Psoas muscle (tissue), 8 donors: ENCODE measurements around the gene CASP1. TPM values are rescaled to one million over a fixed set of nuclear protein-coding genes. Genes with fewer than 3 reads are reported as not detected.

Experiments
- ATAC-seq, 4 donors: fragments of 200-7000 bp; cut with Tn5 transposase; one replicate each; pipeline ENCODE4 v1.9.1; 2020; ENCODE audit warnings: moderate library complexity in 3 of 4, mild to moderate bottlenecking in 2 of 4
- DNase-seq, 2 donors: peaks; one replicate each; pipeline ENCODE4 v3.0.0-alpha.2; 2020
- H3K27ac ChIP-seq: fragments of 200-600 bp; one replicate; pipeline ENCODE4 v1.8.0; 2022
- H3K27me3 ChIP-seq, 3 donors: fragments of 200-600 bp in 1 of 3; one replicate each; pipeline versions ENCODE4 v1.6.1 to v1.8.0; 2013 to 2022; ENCODE audit warnings: low read length in 2 of 3, mild to moderate bottlenecking in 2 of 3, moderate library complexity in 1 of 3; ENCODE audit not compliant: insufficient read depth in 3 of 3
- H3K36me3 ChIP-seq, 2 donors: fragments of 200-600 bp in 1 of 2; one replicate each; pipeline versions ENCODE4 v1.6.1 to v1.8.0; 2013 to 2022; ENCODE audit warnings: low read depth in 1 of 2, mild to moderate bottlenecking in 1 of 2, moderate library complexity in 1 of 2; ENCODE audit not compliant: insufficient read depth in 1 of 2
- H3K4me1 ChIP-seq: fragments of 200-600 bp; one replicate; pipeline ENCODE4 v1.8.0; 2022
- H3K4me3 ChIP-seq: fragments of 200-600 bp; one replicate; pipeline ENCODE4 v1.8.0; 2022; ENCODE audit warnings: mild to moderate bottlenecking
- H3K9me3 ChIP-seq: fragments of 200-600 bp; one replicate; pipeline ENCODE4 v1.8.0; 2022
- WGBS, 3 donors: extraction: QIAGEN DNeasy Blood & Tissue Kit; methylation state at CpG; one replicate each; pipeline versions ENCODE4 v1.1.6 to v1.1.7; 2013; 5-methylcytosine and 5-hydroxymethylcytosine counted together
- intact Hi-C, 2 donors: fragments of 100-400 bp; cut with DNase I; formaldehyde crosslinking; loops; one replicate each; pipeline versions ENCODE4 v1.11.0 to v1.14.2; 2022
- polyA plus RNA-seq, 3 donors: library from polyadenylated mRNA; stranded (reverse); fragments of 200-250 nt; gene quantifications; one replicate each; pipeline ENCODE4 v1.2.3, GENCODE V29; 2013
- total RNA-seq, 4 donors: library from RNA; stranded (reverse); fragmentation: NEBNext Ultra II Directional in 2 of 4; extraction: Animal tissue kit (Norgen Biotek cat#: 25700) in 2 of 4; gene quantifications; one replicate each; pipeline versions ENCODE4 v1.2.1 to v1.2.4, GENCODE V29; 2021 to 2023
- TF ChIP-seq, protein P1 (sequence below): fragments of 200-600 bp; IDR thresholded peaks from one replicate; pipeline ENCODE4 v1.8.0; 2022; ENCODE audit warnings: antibody characterized with exemption
- donor health status: healthy with polysubstance abuse.
- donor health status: DM: no; HTN: no; CAD: no; lungs with moderate emphysema.
- donor health status: Bipolar disorder and iron deficiency.
- donor health status: healthy.
- donor health status: DM: yes; HTN: yes; CAD: no.
- donor health status: DM: no; HTN: no; CAD: no.
- donor health status: DM: no; HTN: no; CAD: no.
- donor health status: DM: yes; HTN: yes; CAD: no.

The CASP1 gene
- total and polyA plus RNA-seq, 7 donors: 1.6 to 10.2 (median 3.3) TPM

DNA sequence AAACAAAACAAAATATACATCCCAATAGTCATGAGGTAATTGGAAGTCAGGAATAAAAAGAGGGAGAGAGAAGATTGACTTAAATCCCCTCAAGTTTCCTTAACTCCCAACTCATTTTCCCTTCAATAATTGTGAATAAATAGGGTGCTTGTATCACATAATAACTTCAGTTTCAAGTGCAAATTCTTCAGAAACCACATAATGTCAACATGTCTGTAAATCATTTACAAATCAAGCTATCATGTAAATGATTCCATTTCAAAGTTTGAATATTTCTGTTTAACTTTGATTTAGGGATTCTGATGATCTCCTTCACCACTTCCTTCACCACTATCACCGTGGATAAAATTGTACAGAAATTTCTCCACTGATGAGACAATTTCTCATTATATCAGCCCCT is 35.2 kb downstream of the CASP1 start:
- no peaks in the 10 kb centered on the region for H3K36me3 ChIP-seq
- ATAC-seq: no peak
- 77 to 93% (median 90%) methylated on average over 1 of the region's 1 CpG for whole genome bisulfite sequencing, 3 donors
- H3K4me1 ChIP-seq: no peaks in the 10 kb centered on the region
- H3K4me3 ChIP-seq: no peak overlapping the region
- no peaks in the 10 kb centered on the region for H3K27me3 ChIP-seq
- no peak for DNase-seq
- no peak overlapping the region for H3K27ac ChIP-seq
- H3K9me3 ChIP-seq: no peaks in the 10 kb centered on the region
- intact Hi-C loops: no loop called here
- TF ChIP-seq, protein P1, sequence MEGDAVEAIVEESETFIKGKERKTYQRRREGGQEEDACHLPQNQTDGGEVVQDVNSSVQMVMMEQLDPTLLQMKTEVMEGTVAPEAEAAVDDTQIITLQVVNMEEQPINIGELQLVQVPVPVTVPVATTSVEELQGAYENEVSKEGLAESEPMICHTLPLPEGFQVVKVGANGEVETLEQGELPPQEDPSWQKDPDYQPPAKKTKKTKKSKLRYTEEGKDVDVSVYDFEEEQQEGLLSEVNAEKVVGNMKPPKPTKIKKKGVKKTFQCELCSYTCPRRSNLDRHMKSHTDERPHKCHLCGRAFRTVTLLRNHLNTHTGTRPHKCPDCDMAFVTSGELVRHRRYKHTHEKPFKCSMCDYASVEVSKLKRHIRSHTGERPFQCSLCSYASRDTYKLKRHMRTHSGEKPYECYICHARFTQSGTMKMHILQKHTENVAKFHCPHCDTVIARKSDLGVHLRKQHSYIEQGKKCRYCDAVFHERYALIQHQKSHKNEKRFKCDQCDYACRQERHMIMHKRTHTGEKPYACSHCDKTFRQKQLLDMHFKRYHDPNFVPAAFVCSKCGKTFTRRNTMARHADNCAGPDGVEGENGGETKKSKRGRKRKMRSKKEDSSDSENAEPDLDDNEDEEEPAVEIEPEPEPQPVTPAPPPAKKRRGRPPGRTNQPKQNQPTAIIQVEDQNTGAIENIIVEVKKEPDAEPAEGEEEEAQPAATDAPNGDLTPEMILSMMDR: no peak

DNA sequence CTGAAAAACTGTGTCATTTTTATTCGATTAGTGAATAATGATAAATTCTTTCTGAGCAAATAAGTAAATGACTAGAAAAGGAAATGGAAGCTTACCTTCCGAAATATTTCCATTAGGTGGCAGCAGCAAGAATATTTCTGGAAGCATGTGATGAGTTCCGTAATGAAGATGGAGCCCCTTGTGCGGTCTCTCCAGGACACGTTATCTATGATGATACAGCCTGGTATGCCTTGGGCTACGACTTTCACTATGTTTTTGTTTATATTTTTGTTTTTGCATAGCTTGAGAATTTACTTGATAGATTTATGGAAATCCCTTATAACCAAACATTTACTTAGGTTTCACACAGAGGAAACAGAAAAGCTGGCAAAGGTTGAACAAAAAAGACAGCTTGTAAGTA is 37.7 kb downstream of the CASP1 start:
- Histone ChIP-seq H3K4me3 (no peak overlapping the region), H3K27me3 (no peaks in the 10 kb centered on the region), H3K36me3 (no peaks in the 10 kb centered on the region), H3K27ac (no peak overlapping the region), H3K4me1 (no peaks in the 10 kb centered on the region), H3K9me3 (no peaks in the 10 kb centered on the region)
- intact Hi-C loops: no loop called here
- TF ChIP-seq, protein P1: no peak
- DNase-seq: no peak
- no peak for ATAC-seq
- WGBS, 3 donors: 79 to 90% (median 82%) methylated on average over 6 of the region's 6 CpGs

DNA sequence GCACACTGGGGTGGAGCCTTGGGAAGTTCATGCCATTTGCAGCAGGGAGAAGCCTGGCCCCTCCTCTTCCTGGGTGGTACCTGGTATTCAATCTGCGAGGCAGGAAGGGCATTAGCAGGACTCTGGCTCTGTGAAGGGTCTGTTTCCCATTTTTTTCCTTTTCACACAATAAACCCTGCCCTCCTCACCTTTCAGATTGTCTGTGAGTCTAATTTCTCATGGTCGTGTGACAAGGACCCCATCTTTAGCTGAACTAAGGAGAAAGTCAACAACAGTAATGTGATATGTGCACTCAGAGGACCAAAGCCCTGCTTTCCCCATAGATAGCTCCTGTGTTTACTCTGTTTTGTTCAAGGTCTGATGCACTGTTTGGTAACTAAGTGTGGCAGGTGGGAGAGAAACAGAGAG is 39.9 kb downstream of the CASP1 start:
- Histone ChIP-seq H3K36me3 (no peaks in the 10 kb centered on the region), H3K27ac (no peak overlapping the region), H3K4me1 (no peaks in the 10 kb centered on the region), H3K27me3 (no peaks in the 10 kb centered on the region), H3K9me3 (no peaks in the 10 kb centered on the region), H3K4me3 (no peak overlapping the region)
- intact Hi-C loops: no loop called here
- no peak for ATAC-seq
- no peak for DNase-seq
- WGBS, 3 donors: 46 to 55% (median 48%) methylated on average over 2 of the region's 2 CpGs
- TF ChIP-seq, protein P1: no peak

DNA sequence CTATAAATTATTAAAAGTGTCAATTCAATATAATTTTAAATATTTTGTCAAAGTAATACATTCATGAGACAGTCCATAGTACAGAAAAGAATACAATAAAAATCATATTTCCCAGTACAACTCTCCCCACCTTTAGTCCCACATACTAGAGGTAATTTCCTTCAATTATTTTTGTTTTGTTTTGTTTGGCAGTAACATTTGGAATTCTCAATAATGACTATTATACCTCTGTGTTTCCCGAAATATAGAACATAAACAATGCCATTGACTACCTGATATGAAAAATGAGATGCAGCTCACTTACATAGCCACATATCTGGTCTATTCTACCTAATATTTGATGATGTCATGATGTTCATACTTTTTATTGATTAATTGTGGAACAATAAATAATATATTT is 42.2 kb downstream of the CASP1 start:
- TF ChIP-seq, protein P1: no peak
- intact Hi-C loops: no loop called here
- H3K4me1 ChIP-seq: no peaks in the 10 kb centered on the region
- ATAC-seq (no peak), DNase-seq (no peak)
- H3K36me3 ChIP-seq: no peaks in the 10 kb centered on the region
- no peak overlapping the region for H3K4me3 ChIP-seq
- H3K27me3 ChIP-seq: no peaks in the 10 kb centered on the region
- H3K9me3 ChIP-seq: peaks cover 11% of the 10 kb centered on the region
- H3K27ac ChIP-seq: no peak overlapping the region
- 71 to 83% (median 79%) methylated on average over 1 of the region's 1 CpG for WGBS, 3 donors

DNA sequence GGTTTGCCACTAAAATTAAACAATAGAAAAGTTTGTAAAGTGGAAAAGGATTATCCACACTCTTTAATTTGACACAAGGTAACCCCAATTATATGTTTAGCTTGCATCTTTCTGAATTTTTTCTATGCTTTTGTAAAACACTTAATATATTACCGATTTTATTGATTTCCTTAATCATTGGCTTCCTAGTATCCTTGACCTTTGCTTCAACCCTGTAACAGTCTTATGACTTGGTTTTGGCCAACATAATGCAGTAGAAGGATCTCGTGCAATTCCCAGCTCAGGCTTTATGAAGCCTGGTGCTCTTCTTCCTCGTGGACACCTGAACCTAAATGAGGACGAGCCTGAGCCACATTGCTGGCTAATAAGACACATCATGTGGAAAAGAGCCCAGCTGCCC is 43.0 kb downstream of the CASP1 start:
- TF ChIP-seq, protein P1: no peak

More for the DNA sequence above, 43.0 kb downstream of the CASP1 start:
- Histone ChIP-seq H3K4me1 (no peaks in the 10 kb centered on the region), H3K27me3 (no peaks in the 10 kb centered on the region), H3K9me3 (peaks cover 11% of the 10 kb centered on the region), H3K27ac (no peak overlapping the region), H3K36me3 (no peaks in the 10 kb centered on the region), H3K4me3 (no peak overlapping the region)
- intact Hi-C loops: no loop called here
- no peak for DNase-seq
- ATAC-seq: no peak
- WGBS, 3 donors: 41 to 59% (median 44%) methylated on average over 4 of the region's 4 CpGs
